Astrocyte of the spinal cord (primary cell): ENCODE measurements around the gene NKX6-2.

Experiments
- DNase-seq: peaks from one replicate; pipeline ENCODE4 v3.0.0; 2011; ENCODE audit warnings: low read depth, low spot score
- H3K4me3 ChIP-seq: 2 replicates; pipeline ENCODE4 v1.5.1; 2011; ENCODE audit warnings: low read depth, mild to moderate bottlenecking, low read length, moderate library complexity
- in situ Hi-C: cut with HindIII; loops from 2 replicates; pipeline ENCODE4 v1.10.0; 2017; ENCODE audit warnings: low sequenced_read_pairs
- TF ChIP-seq, protein P1 (sequence below): IDR thresholded peaks from 2 replicates; pipeline ENCODE4 v1.5.1; 2012; ENCODE audit warnings: low read depth, mild to moderate bottlenecking, low read length, inconsistent platforms

The NKX6-2 gene

DNA sequence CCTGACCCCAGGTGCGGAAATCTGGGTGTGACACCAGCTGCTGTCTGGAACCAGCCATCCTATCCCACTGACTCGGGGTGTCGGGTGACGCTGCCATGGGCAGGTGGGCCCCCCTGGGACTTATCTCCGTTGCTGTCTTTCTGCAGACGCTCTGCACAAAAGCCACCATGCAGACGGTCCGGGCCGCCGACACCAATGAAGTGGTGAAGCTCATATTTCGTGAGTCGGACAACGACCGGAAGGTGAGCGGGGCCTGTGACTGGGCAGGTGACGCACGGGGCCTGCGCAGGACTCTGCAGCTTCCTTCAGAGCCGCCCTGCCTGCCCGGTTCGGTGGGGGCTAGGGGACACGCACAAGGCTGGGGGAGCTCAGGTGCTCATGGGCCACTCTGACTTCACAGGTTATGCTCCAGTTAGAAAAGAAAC, 36.6 kb downstream of the NKX6-2 start:
- H3K4me3 ChIP-seq = no peak overlapping the region
- TF ChIP-seq, protein P1, sequence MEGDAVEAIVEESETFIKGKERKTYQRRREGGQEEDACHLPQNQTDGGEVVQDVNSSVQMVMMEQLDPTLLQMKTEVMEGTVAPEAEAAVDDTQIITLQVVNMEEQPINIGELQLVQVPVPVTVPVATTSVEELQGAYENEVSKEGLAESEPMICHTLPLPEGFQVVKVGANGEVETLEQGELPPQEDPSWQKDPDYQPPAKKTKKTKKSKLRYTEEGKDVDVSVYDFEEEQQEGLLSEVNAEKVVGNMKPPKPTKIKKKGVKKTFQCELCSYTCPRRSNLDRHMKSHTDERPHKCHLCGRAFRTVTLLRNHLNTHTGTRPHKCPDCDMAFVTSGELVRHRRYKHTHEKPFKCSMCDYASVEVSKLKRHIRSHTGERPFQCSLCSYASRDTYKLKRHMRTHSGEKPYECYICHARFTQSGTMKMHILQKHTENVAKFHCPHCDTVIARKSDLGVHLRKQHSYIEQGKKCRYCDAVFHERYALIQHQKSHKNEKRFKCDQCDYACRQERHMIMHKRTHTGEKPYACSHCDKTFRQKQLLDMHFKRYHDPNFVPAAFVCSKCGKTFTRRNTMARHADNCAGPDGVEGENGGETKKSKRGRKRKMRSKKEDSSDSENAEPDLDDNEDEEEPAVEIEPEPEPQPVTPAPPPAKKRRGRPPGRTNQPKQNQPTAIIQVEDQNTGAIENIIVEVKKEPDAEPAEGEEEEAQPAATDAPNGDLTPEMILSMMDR = no peak
- DNase-seq = no peak
- in situ Hi-C loops = no loop called here

DNA sequence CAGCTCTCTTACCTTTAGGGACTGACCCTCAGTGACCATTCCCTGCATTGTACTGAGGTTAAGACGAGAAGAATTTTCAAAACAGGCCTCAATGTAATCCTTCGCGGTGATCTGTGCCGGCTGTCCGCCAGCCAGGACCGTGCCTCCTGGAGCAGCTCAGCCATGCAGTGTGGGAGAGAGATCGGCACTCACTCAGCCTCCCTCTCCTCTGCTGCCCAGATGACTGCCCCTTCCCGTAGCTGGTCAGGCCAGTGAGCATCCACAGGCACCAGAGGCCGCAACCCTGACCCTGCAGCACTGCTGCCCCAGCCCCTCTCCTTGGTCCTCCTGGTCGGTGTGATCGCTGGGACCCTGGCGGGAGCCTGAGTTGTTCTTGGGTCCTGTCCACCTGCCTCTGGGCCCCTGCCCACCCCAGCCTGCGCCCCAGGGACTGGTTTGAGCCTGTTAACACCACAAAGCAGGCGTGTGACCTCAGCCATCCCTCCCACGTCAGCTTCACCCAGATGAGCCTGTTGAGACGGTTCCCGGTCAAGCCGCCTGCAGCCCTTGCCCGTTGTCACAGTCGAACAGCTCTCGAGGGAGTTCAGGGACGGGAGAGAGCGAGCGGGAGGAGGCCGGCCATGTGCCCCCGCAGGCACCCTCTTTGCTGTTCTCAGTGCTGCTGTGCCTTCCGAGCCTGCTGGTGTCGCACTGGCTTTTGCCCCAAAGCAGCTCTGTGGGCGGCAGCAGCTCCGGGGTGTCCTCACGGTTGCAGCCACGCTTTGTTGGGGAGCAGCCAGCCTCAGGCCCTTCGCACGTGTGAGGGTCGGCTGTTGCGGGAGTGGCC, 37.2 kb downstream of the NKX6-2 start:
- in situ Hi-C loops = no loop called here
- no peak overlapping the region for H3K4me3 ChIP-seq
- TF ChIP-seq, protein P1 = no peak
- no peak for DNase-seq

DNA sequence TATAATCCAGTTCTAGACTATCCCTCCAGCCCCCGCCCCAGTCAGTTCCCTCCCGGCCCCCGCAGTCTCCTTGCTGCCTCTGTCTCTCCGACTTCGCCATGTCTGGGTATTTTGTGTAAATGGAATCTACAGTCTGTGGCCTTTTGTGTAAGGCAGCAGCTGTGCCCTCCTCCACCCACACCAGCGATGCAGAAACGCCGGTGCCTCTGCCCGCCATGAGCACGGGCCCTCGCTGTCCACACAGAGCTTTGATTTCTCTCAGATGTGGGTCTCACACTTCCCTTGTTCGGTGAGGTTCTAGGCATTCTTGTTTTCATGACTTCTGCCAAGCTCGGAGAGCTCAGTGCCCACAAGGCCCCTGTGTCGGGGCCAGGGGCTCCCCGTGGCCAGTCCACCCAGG, 37.8 kb downstream of the NKX6-2 start:
- H3K4me3 ChIP-seq = no peak overlapping the region
- no peak for DNase-seq
- in situ Hi-C loops = no loop called here
- TF ChIP-seq, protein P1 = no peak

DNA sequence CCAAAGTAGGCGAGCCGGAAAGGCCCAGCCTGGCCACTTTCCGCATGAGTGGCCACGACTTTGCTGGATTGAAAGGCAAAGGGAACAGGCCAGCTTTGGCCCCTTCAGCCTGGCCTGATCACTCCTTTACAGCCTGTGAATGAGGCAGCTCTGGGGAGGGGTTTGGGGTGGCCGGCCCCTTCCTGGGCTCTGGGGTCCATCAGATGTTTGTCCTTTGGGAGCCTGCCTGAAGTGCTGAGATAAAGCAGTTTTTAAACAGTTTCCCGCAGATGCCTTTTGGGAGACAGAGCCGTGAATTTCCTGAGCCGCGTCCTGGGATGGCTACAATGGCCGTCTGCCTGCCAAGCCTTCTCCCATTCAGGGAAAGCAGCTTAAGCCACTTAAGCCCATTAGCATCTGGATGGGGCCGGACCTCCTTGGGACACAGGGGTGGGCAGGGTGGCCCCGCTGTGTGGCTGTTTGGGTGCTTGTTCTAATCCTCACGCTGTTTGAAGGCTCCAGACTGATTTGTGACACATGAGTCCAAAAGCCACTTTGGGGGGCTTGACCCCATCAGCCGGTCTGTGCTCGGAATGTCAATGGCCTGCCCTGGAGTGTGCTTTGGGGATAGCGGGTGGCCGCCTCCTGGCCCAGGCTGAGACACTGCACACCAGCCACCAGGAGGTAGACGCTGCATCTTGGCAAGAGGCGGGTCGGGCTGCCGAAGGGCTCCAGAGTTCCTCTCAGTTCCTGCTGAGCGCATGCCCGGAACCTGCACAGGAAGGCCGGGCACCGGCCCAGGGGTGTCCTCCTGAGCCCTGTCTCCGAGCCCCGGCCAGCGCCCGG, 38.9 kb downstream of the NKX6-2 start:
- in situ Hi-C loops = no loop called here
- no peak for DNase-seq
- TF ChIP-seq, protein P1 = no peak
- no peak overlapping the region for H3K4me3 ChIP-seq

DNA sequence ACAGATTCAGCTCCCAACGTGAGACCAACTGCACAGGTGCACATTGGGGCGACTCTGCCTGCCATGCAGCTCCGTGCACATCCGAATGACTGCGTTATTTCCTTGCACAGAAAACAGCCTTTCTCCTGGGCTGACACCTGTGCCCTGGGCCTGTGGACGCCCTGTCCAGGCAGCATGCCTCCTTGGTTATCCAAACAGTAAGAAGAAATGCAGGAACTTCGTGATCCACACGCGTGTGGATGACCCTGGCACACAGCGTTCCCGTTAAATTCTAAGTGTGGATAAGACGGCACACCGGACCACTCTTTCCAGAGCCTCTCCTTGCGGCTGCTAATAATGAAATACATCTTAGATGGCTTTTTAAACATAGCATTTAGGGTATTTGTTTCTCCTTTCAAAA, 39.6 kb downstream of the NKX6-2 start:
- in situ Hi-C loops = no loop called here
- no peak overlapping the region for H3K4me3 ChIP-seq
- TF ChIP-seq, protein P1 = no peak

DNA sequence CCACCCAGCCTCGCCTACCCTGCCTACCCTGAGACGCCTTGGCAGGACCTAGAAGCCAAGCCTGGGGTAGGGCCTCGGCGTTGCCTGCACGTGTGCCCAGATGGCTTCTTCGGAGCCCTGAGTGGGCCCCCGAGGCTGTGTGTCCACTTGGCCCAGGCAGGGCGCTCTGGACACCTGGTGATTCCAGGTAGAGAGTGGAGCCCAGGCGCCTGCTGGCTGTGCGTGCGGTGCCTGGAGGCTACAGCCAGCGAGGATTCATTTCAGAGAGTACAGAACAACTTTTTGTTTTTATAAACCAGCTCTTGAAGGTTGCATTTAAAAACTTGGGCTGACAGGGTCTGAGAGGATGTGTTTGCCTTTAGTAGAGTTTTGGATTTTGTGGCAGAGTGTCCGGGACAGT, 40.0 kb downstream of the NKX6-2 start:
- TF ChIP-seq, protein P1 = no peak
- DNase-seq = no peak
- in situ Hi-C loops = no loop called here
- H3K4me3 ChIP-seq = no peak overlapping the region

More for the DNA sequence above, 39.6 kb downstream of the NKX6-2 start:
- DNase-seq = no peak
